GM23338 (cell line): ENCODE measurements around the gene C1orf116. TPM values are rescaled to one million over a fixed set of nuclear protein-coding genes. Genes with fewer than 3 reads are reported as not detected.

Source experiments
- ATAC-seq: fragments of 200-7000 bp; cut with Tn5 transposase; 3 replicates; pipeline ENCODE4 v1.9.1; 2020
- DNase-seq: peaks from one replicate; pipeline ENCODE4 v3.0.0-alpha.2; 2015; ENCODE audit warnings: low spot score
- H2AFZ ChIP-seq: fragments of 200-600 bp; sonication (generic); 2 replicates; pipeline ENCODE4 v1.8.0; 2016; ENCODE audit warnings: antibody characterized with exemption, mild to moderate bottlenecking, moderate library complexity
- H3F3A ChIP-seq: fragments of 200-600 bp; sonication (generic); replicated peaks from 2 replicates; pipeline ENCODE4 v1.8.0; 2017; ENCODE audit warnings: antibody characterized with exemption, mixed run types, low read depth
- H3K27ac ChIP-seq: fragments of 200-600 bp; sonication (generic); 2 replicates; pipeline ENCODE4 v1.6.1; 2016; ENCODE audit warnings: low read depth
- H3K27me3 ChIP-seq: fragments of 200-600 bp; sonication (generic); 2 replicates; pipeline ENCODE4 v1.8.0; 2016; ENCODE audit warnings: mild to moderate bottlenecking, mixed run types, moderate library complexity; ENCODE audit not compliant: insufficient read depth
- H3K36me3 ChIP-seq: fragments of 200-600 bp; sonication (generic); 2 replicates; pipeline ENCODE4 v1.8.0; 2016; ENCODE audit warnings: mild to moderate bottlenecking; ENCODE audit not compliant: insufficient read depth
- H3K4me1 ChIP-seq: fragments of 200-600 bp; sonication (generic); 2 replicates; pipeline ENCODE4 v1.8.0; 2016; ENCODE audit warnings: mild to moderate bottlenecking, moderate library complexity; ENCODE audit not compliant: insufficient read depth
- H3K4me2 ChIP-seq: fragments of 200-600 bp; sonication (generic); 2 replicates; pipeline ENCODE4 v1.7.1; 2017; ENCODE audit warnings: mixed run types
- H3K4me3 ChIP-seq: fragments of 200-600 bp; sonication (generic); 2 replicates; pipeline ENCODE4 v1.6.1; 2016; ENCODE audit warnings: mixed run types
- H3K79me2 ChIP-seq: fragments of 200-600 bp; sonication (generic); replicated peaks from 2 replicates; pipeline ENCODE4 v1.8.0; 2017; ENCODE audit warnings: mild to moderate bottlenecking; ENCODE audit not compliant: insufficient read depth
- H3K9me2 ChIP-seq: fragments of 200-600 bp; sonication (generic); 2 replicates; pipeline ENCODE4 v1.8.0; 2017; ENCODE audit not compliant: insufficient read depth
- H4K20me1 ChIP-seq: fragments of 200-600 bp; sonication (generic); replicated peaks from 2 replicates; pipeline ENCODE4 v1.8.0; 2017; ENCODE audit warnings: mild to moderate bottlenecking; ENCODE audit not compliant: insufficient read depth
- H3K27ac Mint-ChIP-seq: 2 replicates; pipeline ENCODE4 v1.8.0; 2020; ENCODE audit warnings: inconsistent platforms, mild to moderate bottlenecking, moderate library complexity, mixed read lengths
- H3K27me3 Mint-ChIP-seq: 3 replicates; pipeline ENCODE4 v1.8.0; 2022; ENCODE audit warnings: low read depth, mild to moderate bottlenecking, moderate library complexity, mixed read lengths, inconsistent platforms; ENCODE audit not compliant: insufficient read depth, poor library complexity
- H3K36me3 Mint-ChIP-seq: 3 replicates; pipeline ENCODE4 v1.8.0; 2021; ENCODE audit warnings: low read depth, mild to moderate bottlenecking, inconsistent platforms, moderate library complexity, mixed read lengths
- H3K4me1 Mint-ChIP-seq: 3 replicates; pipeline ENCODE4 v1.8.0; 2020; ENCODE audit warnings: mild to moderate bottlenecking, inconsistent platforms, mixed read lengths
- H3K4me3 Mint-ChIP-seq: 3 replicates; pipeline ENCODE4 v1.8.0; 2021; ENCODE audit warnings: moderate library complexity, mild to moderate bottlenecking, inconsistent platforms, mixed read lengths
- H3K9me3 Mint-ChIP-seq: 3 replicates; pipeline ENCODE4 v1.8.0; 2020; ENCODE audit warnings: moderate library complexity, mild to moderate bottlenecking, inconsistent platforms, mixed read lengths
- CREB1 ChIP-seq: fragments of 250-450 bp; sonication (Bioruptor Pico); IDR thresholded peaks from 2 replicates; pipeline ENCODE4 v1.5.0; 2020; ENCODE audit warnings: low read depth, mild to moderate bottlenecking, moderate library complexity
- EZH2phosphoT487 ChIP-seq: fragments of 200-600 bp; sonication (generic); IDR thresholded peaks from one replicate; pipeline ENCODE4 v1.8.1; 2018; ENCODE audit warnings: antibody characterized with exemption; ENCODE audit not compliant: unreplicated experiment
- NANOG ChIP-seq: IDR thresholded peaks from 2 replicates; pipeline ENCODE4 v1.6.1; 2016; ENCODE audit warnings: antibody characterized with exemption, borderline replicate concordance
- POLR2AphosphoS5 ChIP-seq: IDR thresholded peaks from 2 replicates; pipeline ENCODE4 v1.6.1; 2016; ENCODE audit warnings: antibody characterized with exemption, low read depth
- REST ChIP-seq: IDR thresholded peaks from one replicate; pipeline ENCODE4 v1.6.1; 2018; ENCODE audit warnings: antibody characterized with exemption; ENCODE audit not compliant: unreplicated experiment
- ZNF331 ChIP-seq: fragments of 250-450 bp; sonication (Bioruptor Pico); IDR thresholded peaks from 2 replicates; pipeline ENCODE4 v1.5.0; 2020; ENCODE audit warnings: low read depth, mild to moderate bottlenecking, moderate library complexity
- polyA plus RNA-seq: library from polyadenylated mRNA; unstranded; fragments of >200 nt; fragmentation: Nextera tagmentation; extraction: Ambion mirVana; gene quantifications from 2 replicates; pipeline ENCODE4 v1.2.1, GENCODE V29; 2016
- total RNA-seq: library from RNA; depleted of rRNA; stranded (reverse); fragments of >200 nt; shearing (Covaris generic); gene quantifications from 2 replicates; pipeline ENCODE4 v1.2.3, GENCODE V29; 2014
- TF ChIP-seq, protein P1 (sequence below): IDR thresholded peaks from 2 replicates; pipeline ENCODE4 v1.6.1; 2016; ENCODE audit warnings: antibody characterized with exemption
- TF ChIP-seq, protein P2 (sequence below), 2 experiments: fragments of 200-600 bp in 1 of 2; sonication (generic) in 1 of 2; conservative IDR thresholded peaks; 2 replicates each; pipeline versions ENCODE4 v1.5.1 to v1.6.1; 2016 to 2017; ENCODE audit warnings: antibody characterized with exemption in 2 of 2, low read depth in 2 of 2, mild to moderate bottlenecking in 2 of 2, moderate library complexity in 1 of 2

Gene C1orf116
- total and polyA plus RNA-seq, 2 experiments from 2014 or later: 2.3 to 5.3 TPM

GRCh38 chr1:206978259-206978658 is 54.3 kb downstream of the C1orf116 start (continued):
- TF ChIP-seq REST (no peak), NANOG (no peak), POLR2AphosphoS5 (no peak), EZH2phosphoT487 (no peak), CREB1 (CRISPR knock-in tag) (no peak)
- TF ChIP-seq, protein P1, sequence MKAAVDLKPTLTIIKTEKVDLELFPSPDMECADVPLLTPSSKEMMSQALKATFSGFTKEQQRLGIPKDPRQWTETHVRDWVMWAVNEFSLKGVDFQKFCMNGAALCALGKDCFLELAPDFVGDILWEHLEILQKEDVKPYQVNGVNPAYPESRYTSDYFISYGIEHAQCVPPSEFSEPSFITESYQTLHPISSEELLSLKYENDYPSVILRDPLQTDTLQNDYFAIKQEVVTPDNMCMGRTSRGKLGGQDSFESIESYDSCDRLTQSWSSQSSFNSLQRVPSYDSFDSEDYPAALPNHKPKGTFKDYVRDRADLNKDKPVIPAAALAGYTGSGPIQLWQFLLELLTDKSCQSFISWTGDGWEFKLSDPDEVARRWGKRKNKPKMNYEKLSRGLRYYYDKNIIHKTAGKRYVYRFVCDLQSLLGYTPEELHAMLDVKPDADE: no peak

DNA sequence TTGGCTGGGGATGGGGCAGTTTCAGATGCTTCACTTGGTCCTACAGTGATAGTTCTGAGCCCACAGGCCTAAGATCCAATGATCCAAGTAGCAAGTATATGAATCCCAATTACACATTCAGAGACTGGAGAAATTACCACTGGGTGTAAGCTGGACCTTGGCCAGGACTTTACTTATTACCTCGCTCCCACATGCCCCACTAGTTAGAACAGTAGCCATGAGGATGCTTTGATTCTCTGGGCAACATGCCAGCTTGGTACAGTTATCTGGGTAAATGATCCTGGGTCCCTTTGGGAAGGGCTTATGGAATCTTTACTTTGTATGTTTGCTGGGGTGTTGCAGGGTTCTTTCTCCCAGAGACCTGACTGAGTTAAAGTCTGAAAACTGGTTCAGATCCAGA is 57.2 kb downstream of the C1orf116 start:
- no peaks in the 10 kb centered on the region for H3F3A ChIP-seq
- H3K36me3 Mint-ChIP-seq: no peaks in the 10 kb centered on the region
- H3K27me3 Mint-ChIP-seq: peaks cover 2% of the 10 kb centered on the region
- H3K36me3 ChIP-seq: no peaks in the 10 kb centered on the region
- no peaks in the 10 kb centered on the region for H3K27me3 ChIP-seq
- no peak overlapping the region for H3K4me3 ChIP-seq
- ATAC-seq (no peak), DNase-seq (no peak)
- H3K4me2 ChIP-seq: no peak overlapping the region
- H3K9me2 ChIP-seq: no peaks in the 10 kb centered on the region
- no peak overlapping the region for H3K27ac Mint-ChIP-seq
- H3K4me3 Mint-ChIP-seq: no peak overlapping the region
- H3K4me1 ChIP-seq: no peaks in the 10 kb centered on the region
- no peaks in the 10 kb centered on the region for H4K20me1 ChIP-seq
- H3K4me1 Mint-ChIP-seq: peaks cover 7% of the 10 kb centered on the region
- no peaks in the 10 kb centered on the region for H3K9me3 Mint-ChIP-seq
- no peaks in the 10 kb centered on the region for H3K79me2 ChIP-seq
- H2AFZ ChIP-seq: no peak overlapping the region
- no peak overlapping the region for H3K27ac ChIP-seq
- TF ChIP-seq, protein P2, sequence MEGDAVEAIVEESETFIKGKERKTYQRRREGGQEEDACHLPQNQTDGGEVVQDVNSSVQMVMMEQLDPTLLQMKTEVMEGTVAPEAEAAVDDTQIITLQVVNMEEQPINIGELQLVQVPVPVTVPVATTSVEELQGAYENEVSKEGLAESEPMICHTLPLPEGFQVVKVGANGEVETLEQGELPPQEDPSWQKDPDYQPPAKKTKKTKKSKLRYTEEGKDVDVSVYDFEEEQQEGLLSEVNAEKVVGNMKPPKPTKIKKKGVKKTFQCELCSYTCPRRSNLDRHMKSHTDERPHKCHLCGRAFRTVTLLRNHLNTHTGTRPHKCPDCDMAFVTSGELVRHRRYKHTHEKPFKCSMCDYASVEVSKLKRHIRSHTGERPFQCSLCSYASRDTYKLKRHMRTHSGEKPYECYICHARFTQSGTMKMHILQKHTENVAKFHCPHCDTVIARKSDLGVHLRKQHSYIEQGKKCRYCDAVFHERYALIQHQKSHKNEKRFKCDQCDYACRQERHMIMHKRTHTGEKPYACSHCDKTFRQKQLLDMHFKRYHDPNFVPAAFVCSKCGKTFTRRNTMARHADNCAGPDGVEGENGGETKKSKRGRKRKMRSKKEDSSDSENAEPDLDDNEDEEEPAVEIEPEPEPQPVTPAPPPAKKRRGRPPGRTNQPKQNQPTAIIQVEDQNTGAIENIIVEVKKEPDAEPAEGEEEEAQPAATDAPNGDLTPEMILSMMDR (conservative IDR thresholded peaks at IDR 0.05; ENCODE audit: low read depth in 2 of 2): no peak
- TF ChIP-seq, protein P1: no peak
- TF ChIP-seq POLR2AphosphoS5: no peak
- no peak for TF ChIP-seq ZNF331 (CRISPR knock-in tag)
- no peak for TF ChIP-seq REST
